Adrenal gland (tissue), 12 donors: ENCODE results near the gene SLC37A1. TPM values are rescaled to one million over a fixed set of nuclear protein-coding genes. Genes with fewer than 3 reads are reported as not detected.

Experiments used
- DNase-seq, 7 donors: peaks; one replicate each; pipeline ENCODE4 v3.0.0-alpha.2; 2019 to 2020
- H3K27ac ChIP-seq, 5 donors: fragments of 200-600 bp; sonication (generic) in 4 of 5; 1 replicate in 3 of 5; 2 replicates in 2 of 5; pipeline versions ENCODE4 v1.5.1 to v1.8.0; 2016 to 2020; ENCODE audit warnings: mild to moderate bottlenecking in 1 of 5
- H3K27me3 ChIP-seq: fragments of 200-600 bp; 2 replicates; pipeline ENCODE4 v1.8.0; 2021
- H3K36me3 ChIP-seq, 2 donors: fragments of 200-600 bp; replicated peaks in 1 of 2; 1 replicate in 1 of 2; 2 replicates in 1 of 2; pipeline versions ENCODE4 v1.5.1 to v1.8.0; 2018 to 2022
- H3K4me1 ChIP-seq, 2 donors: fragments of 200-600 bp; replicated peaks in 1 of 2; 1 replicate in 1 of 2; 2 replicates in 1 of 2; pipeline versions ENCODE4 v1.5.1 to v1.8.0; 2018 to 2021
- H3K4me3 ChIP-seq, 4 donors: fragments of 200-600 bp; sonication (generic) in 3 of 4; one replicate each; pipeline ENCODE4 v1.5.1; 2016 to 2018
- H3K9me3 ChIP-seq, 3 donors: fragments of 200-600 bp; sonication (generic) in 1 of 3; replicated peaks in 1 of 3; 1 replicate in 2 of 3; 2 replicates in 1 of 3; pipeline versions ENCODE4 v1.5.1 to v1.8.0; 2016 to 2021
- CTCF ChIP-seq, 6 experiments: fragments of 450-650 bp in 4 of 6; fragments of 200-600 bp in 2 of 6; sonication (generic) in 1 of 6; IDR thresholded peaks; 1 replicate in 5 of 6; 2 replicates in 1 of 6; pipeline versions ENCODE4 v1.5.1 to v1.8.0; 2016 to 2021; ENCODE audit warnings: antibody characterized with exemption in 6 of 6, mild to moderate bottlenecking in 2 of 6, moderate library complexity in 1 of 6
- POLR2A ChIP-seq, 2 donors: fragments of 450-650 bp; IDR thresholded peaks; one replicate each; pipeline ENCODE4 v1.6.1; 2017; ENCODE audit warnings: antibody characterized with exemption in 2 of 2, mild to moderate bottlenecking in 2 of 2, moderate library complexity in 1 of 2
- WGBS, 4 donors: extraction: QIAGEN DNeasy Blood & Tissue Kit in 2 of 4; methylation state at CpG; one replicate each; pipeline versions ENCODE4 v1.1.5 to v1.1.7; 2013 to 2017; 5-methylcytosine and 5-hydroxymethylcytosine counted together
- intact Hi-C, 2 donors: fragments of 100-400 bp; cut with DNase I; formaldehyde crosslinking; loops; one replicate each; pipeline versions ENCODE4 v1.14.1 to v1.15.0; 2022 to 2023
- polyA plus RNA-seq, 3 donors: library from polyadenylated mRNA; stranded (reverse); fragments of 200-250 nt in 2 of 3; fragments of 350-450 nt in 1 of 3; fragmentation: Illumina TruSeq in 1 of 3; extraction: RNeasy Lipid Tissue Mini Kit (QIAGEN cat#74804) in 1 of 3; gene quantifications; one replicate each; pipeline ENCODE4 v1.2.3, GENCODE V29; 2013 to 2014
- total RNA-seq, 9 donors: library from RNA; depleted of rRNA in 4 of 9; stranded (reverse); fragments of >200 nt in 4 of 9; fragments of 120-200 nt in 1 of 9; fragmentation: NEBNext Ultra II Directional in 1 of 9; extraction: Animal tissue kit (Norgen Biotek cat#: 25700) in 1 of 9; gene quantifications; one replicate each; pipeline versions ENCODE4 v1.1.0 to v1.2.4, GENCODE V29; 2013 to 2023
- donor health status: healthy with polysubstance abuse.
- donor health status: Bipolar disorder and iron deficiency.
- donor health status: DM: yes; HTN: yes; CAD: no.
- donor health status: DM: no; HTN: no; CAD: no.
- donor health status: DM: no; HTN: no; CAD: no.
- donor health status: DM: yes; HTN: yes; CAD: no.

Gene SLC37A1
- total and polyA plus RNA-seq, 12 donors: 4.8 to 27.2 (median 16.3) TPM

- no peaks in the 10 kb centered on the region for H3K27me3 ChIP-seq
- no peaks in the 10 kb centered on the region for H3K4me1 ChIP-seq
- no peaks in the 10 kb centered on the region for H3K36me3 ChIP-seq
- TF ChIP-seq POLR2A (IDR thresholded peaks at IDR 0.05) (no peak), CTCF (IDR thresholded peaks at IDR 0.05) (no peak)
- no peak overlapping the region for H3K27ac ChIP-seq
- no peak overlapping the region for H3K4me3 ChIP-seq
- no peaks in the 10 kb centered on the region for H3K9me3 ChIP-seq
- intact Hi-C loops: no loop called here
- 73 to 92% (median 79%) methylated on average over 4 of the region's 4 CpGs for WGBS, 4 donors
- DNase-seq: no peak
Observed at GRCh38 chr21:42489991-42490390, 23.7 kb upstream of the SLC37A1 start.

- Histone ChIP-seq H3K4me1 (peaks cover 0 to 5% of the 10 kb centered on the region in 2 donors), H3K27me3 (no peaks in the 10 kb centered on the region), H3K9me3 (no peaks in the 10 kb centered on the region), H3K27ac (no peak overlapping the region), H3K4me3 (no peak overlapping the region), H3K36me3 (no peaks in the 10 kb centered on the region)
- intact Hi-C loops: no loop called here
- no peak for DNase-seq
- TF ChIP-seq POLR2A (IDR thresholded peaks at IDR 0.05) (no peak), CTCF (IDR thresholded peaks at IDR 0.05) (no peak)
Observed at GRCh38 chr21:42490720-42491119, 22.9 kb upstream of the SLC37A1 start.

GRCh38 chr21:42491328-42491727, 22.3 kb upstream of the SLC37A1 start:
- Histone ChIP-seq H3K4me3 (no peak overlapping the region), H3K9me3 (no peaks in the 10 kb centered on the region), H3K27me3 (no peaks in the 10 kb centered on the region), H3K4me1 (peaks cover 0 to 6% of the 10 kb centered on the region in 2 donors), H3K36me3 (no peaks in the 10 kb centered on the region), H3K27ac (no peak overlapping the region)
- 56 to 88% (median 69%) methylated on average over 1 of the region's 1 CpG for WGBS, 4 donors
- DNase-seq: no peak
- TF ChIP-seq POLR2A (IDR thresholded peaks at IDR 0.05) (no peak), CTCF (IDR thresholded peaks at IDR 0.05) (no peak)
- intact Hi-C loops: no loop called here

GRCh38 chr21:42492201-42492600, 21.5 kb upstream of the SLC37A1 start:
- no peaks in the 10 kb centered on the region for H3K27me3 ChIP-seq
- WGBS, 4 donors: 67 to 76% (median 71%) methylated on average over 8 of the region's 8 CpGs
- H3K4me1 ChIP-seq: peaks cover 0 to 12% of the 10 kb centered on the region in 2 donors
- H3K36me3 ChIP-seq: no peaks in the 10 kb centered on the region
- H3K9me3 ChIP-seq: no peaks in the 10 kb centered on the region
- no peak overlapping the region for H3K4me3 ChIP-seq
- H3K27ac ChIP-seq: no peak overlapping the region
- intact Hi-C loops: no loop called here
- DNase-seq: no peak
- TF ChIP-seq POLR2A (IDR thresholded peaks at IDR 0.05) (no peak), CTCF (IDR thresholded peaks at IDR 0.05) (no peak)
